ENCODE results near the gene FAM107B.
"Not testable (repeated sequence)": the region's sequence is repeated elsewhere in the genome, so short reads cannot be mapped to it uniquely, and the experiment has no call there.

FAM107B gene

GRCh38 chr10:14665304-14665703 is 109.4 kb downstream of the FAM107B start:
- no peak for FAIRE-seq
- TF ChIP-seq SPI1 (IDR thresholded peaks at IDR 0.05; ENCODE audit: low read depth, low read length) (no peak), POLR2AphosphoS5 (IDR thresholded peaks at IDR 0.05; ENCODE audit: low read depth, low read length) (no peak), PAX5 (IDR thresholded peaks at IDR 0.05; ENCODE audit: insufficient read depth, low read length, severe bottlenecking) (no peak)
- DNase-seq (ENCODE audit: insufficient read length, low spot score) = no peak

GRCh38 chr10:14664345-14664744 is 110.4 kb downstream of the FAM107B start:
- no peak for DNase-seq (ENCODE audit: insufficient read length, low spot score)
- FAIRE-seq = no peak
- no peak for TF ChIP-seq TAF1 (IDR thresholded peaks at IDR 0.05; ENCODE audit: low read depth, low read length)
- TF ChIP-seq PAX5 (IDR thresholded peaks at IDR 0.05; ENCODE audit: insufficient read depth, low read length, severe bottlenecking) = no peak
- no peak for TF ChIP-seq POLR2AphosphoS5 (IDR thresholded peaks at IDR 0.05; ENCODE audit: low read depth, low read length)

GRCh38 chr10:14661818-14662217 is 112.9 kb downstream of the FAM107B start:
- no peak for TF ChIP-seq POLR2AphosphoS5 (IDR thresholded peaks at IDR 0.05; ENCODE audit: low read depth, low read length)
- TF ChIP-seq SPI1 (IDR thresholded peaks at IDR 0.05; ENCODE audit: low read depth, low read length) = no peak
- no peak for TF ChIP-seq POU2F2 (IDR thresholded peaks at IDR 0.05; ENCODE audit: low read depth, low read length)
- TF ChIP-seq PAX5 (IDR thresholded peaks at IDR 0.05; ENCODE audit: insufficient read depth, low read length, severe bottlenecking) = no peak
- no peak for TF ChIP-seq TAF1 (IDR thresholded peaks at IDR 0.05; ENCODE audit: low read depth, low read length)
- no peak for TF ChIP-seq POLR2A (IDR thresholded peaks at IDR 0.05; ENCODE audit: low read depth, low read length)
- no peak for DNase-seq (ENCODE audit: insufficient read length, low spot score)
- FAIRE-seq = no peak

- FAIRE-seq = peak; percentile 28
- TF ChIP-seq POU2F2 (IDR thresholded peaks at IDR 0.05; ENCODE audit: low read depth, low read length) (no peak), POLR2AphosphoS5 (IDR thresholded peaks at IDR 0.05; ENCODE audit: low read depth, low read length) (no peak), SPI1 (IDR thresholded peaks at IDR 0.05; ENCODE audit: low read depth, low read length) (no peak), TAF1 (IDR thresholded peaks at IDR 0.05; ENCODE audit: low read depth, low read length) (no peak), POLR2A (IDR thresholded peaks at IDR 0.05; ENCODE audit: low read depth, low read length) (no peak), PAX5 (IDR thresholded peaks at IDR 0.05; ENCODE audit: insufficient read depth, low read length, severe bottlenecking) (no peak)
- no peak for DNase-seq (ENCODE audit: insufficient read length, low spot score)
Observed at GRCh38 chr10:14660831-14661230, 113.9 kb downstream of the FAM107B start.

GRCh38 chr10:14659626-14660196 is 115.0 kb downstream of the FAM107B start:
- DNase-seq (ENCODE audit: insufficient read length, low spot score) = peak; percentile 53
- TF ChIP-seq POLR2A (IDR thresholded peaks at IDR 0.05; ENCODE audit: low read depth, low read length) = no peak
- TF ChIP-seq POU2F2 (IDR thresholded peaks at IDR 0.05; ENCODE audit: low read depth, low read length) = no peak
- TF ChIP-seq POLR2AphosphoS5 (IDR thresholded peaks at IDR 0.05; ENCODE audit: low read depth, low read length) = no peak
- peak; percentile 95 for TF ChIP-seq SPI1 (IDR thresholded peaks at IDR 0.05; ENCODE audit: low read depth, low read length)
- no peak for TF ChIP-seq TAF1 (IDR thresholded peaks at IDR 0.05; ENCODE audit: low read depth, low read length)
- peak; percentile 28 for TF ChIP-seq PAX5 (IDR thresholded peaks at IDR 0.05; ENCODE audit: insufficient read depth, low read length, severe bottlenecking)
- peak; percentile 92 for FAIRE-seq

- not testable (repeated sequence) for DNase-seq (ENCODE audit: insufficient read length, low spot score); FAIRE-seq
Observed at GRCh38 chr10:14659137-14659536, 115.6 kb downstream of the FAM107B start.

GRCh38 chr10:14658331-14659127 is 116.2 kb downstream of the FAM107B start:
- DNase-seq (ENCODE audit: insufficient read length, low spot score) = no peak
- peak; percentile 89 for FAIRE-seq
- TF ChIP-seq PAX5 (IDR thresholded peaks at IDR 0.05; ENCODE audit: insufficient read depth, low read length, severe bottlenecking) (no peak), SPI1 (IDR thresholded peaks at IDR 0.05; ENCODE audit: low read depth, low read length) (peak; percentile 29; the same call in 1 of the 2 replicates)

- TF ChIP-seq SPI1 (IDR thresholded peaks at IDR 0.05; ENCODE audit: low read depth, low read length) = peak; percentile 35; the same call in 1 of the 2 replicates
- TF ChIP-seq PAX5 (IDR thresholded peaks at IDR 0.05; ENCODE audit: insufficient read depth, low read length, severe bottlenecking) = no peak
- no peak for FAIRE-seq
- no peak for DNase-seq (ENCODE audit: insufficient read length, low spot score)
Observed at GRCh38 chr10:14656052-14656730, 118.5 kb downstream of the FAM107B start.

GRCh38 chr10:14654821-14655382 is 119.8 kb downstream of the FAM107B start:
- DNase-seq (ENCODE audit: insufficient read length, low spot score) = no peak
- no peak for FAIRE-seq
- TF ChIP-seq POU2F2 (IDR thresholded peaks at IDR 0.05; ENCODE audit: low read depth, low read length) (no peak), POLR2AphosphoS5 (IDR thresholded peaks at IDR 0.05; ENCODE audit: low read depth, low read length) (no peak)
